ENCODE data around the gene MAP3K14. TPM values are rescaled to one million over a fixed set of nuclear protein-coding genes. Genes with fewer than 3 reads are reported as not detected.
A peak's percentile ranks its signal among the peaks of the same experiment; 100 is the strongest.

MAP3K14 gene
- total RNA-seq, 1 donor from 2014 or later: 8.7 TPM

GRCh38 chr17:45317111-45317928 lies 500 bp upstream of the MAP3K14 start:
- peak; percentile 100 for DNase-seq (ENCODE audit: low spot score)

- no peak for DNase-seq (ENCODE audit: low spot score)
These were observed 979 bp downstream of the MAP3K14 start for GRCh38 chr17:45315648-45316433.

- no peak for DNase-seq (ENCODE audit: low spot score)
These were observed 1.8 kb downstream of the MAP3K14 start for GRCh38 chr17:45314741-45315647.

- no peak for DNase-seq (ENCODE audit: low spot score)
These were observed 2.7 kb downstream of the MAP3K14 start for GRCh38 chr17:45313996-45314740.

GRCh38 chr17:45313421-45313771 lies 3.4 kb downstream of the MAP3K14 start:
- DNase-seq (ENCODE audit: low spot score): no peak

- DNase-seq (ENCODE audit: low spot score): no peak
These were observed 4.1 kb downstream of the MAP3K14 start for GRCh38 chr17:45312477-45313420.

GRCh38 chr17:45311760-45312476 lies 4.9 kb downstream of the MAP3K14 start:
- no peak for DNase-seq (ENCODE audit: low spot score)

GRCh38 chr17:45311401-45311759 lies 5.4 kb downstream of the MAP3K14 start:
- no peak for DNase-seq (ENCODE audit: low spot score)

- DNase-seq (ENCODE audit: low spot score): no peak
These were observed 6.2 kb downstream of the MAP3K14 start for GRCh38 chr17:45310380-45311324.

GRCh38 chr17:45309400-45309799 lies 7.4 kb downstream of the MAP3K14 start:
- DNase-seq (ENCODE audit: low spot score): no peak

GRCh38 chr17:45308840-45309239 lies 8.0 kb downstream of the MAP3K14 start:
- no peak for DNase-seq (ENCODE audit: low spot score)

GRCh38 chr17:45308016-45308365 lies 8.8 kb downstream of the MAP3K14 start:
- no peak for DNase-seq (ENCODE audit: low spot score)

- no peak for DNase-seq (ENCODE audit: low spot score)
These were observed 9.4 kb downstream of the MAP3K14 start for GRCh38 chr17:45307290-45308015.

GRCh38 chr17:45306623-45307022 lies 10.2 kb downstream of the MAP3K14 start:
- no peak for DNase-seq (ENCODE audit: low spot score)

- no peak for DNase-seq (ENCODE audit: low spot score)
These were observed 10.7 kb downstream of the MAP3K14 start for GRCh38 chr17:45306094-45306493.

GRCh38 chr17:45305530-45306087 lies 11.2 kb downstream of the MAP3K14 start:
- no peak for DNase-seq (ENCODE audit: low spot score)

- DNase-seq (ENCODE audit: low spot score): no peak
These were observed 14.1 kb downstream of the MAP3K14 start for GRCh38 chr17:45302649-45303173.
